Measurements from ENCODE around the gene DGUOK. TPM values are rescaled to one million over a fixed set of nuclear protein-coding genes. Genes with fewer than 3 reads are reported as not detected.
A peak's percentile ranks its signal among the peaks of the same experiment; 100 is the strongest.

The DGUOK gene
- total RNA-seq, 1 experiment from 2014 or later, result 74.9 TPM

GRCh38 chr2:73983322-73984202, 56.9 kb downstream of the DGUOK start:
- in situ Hi-C loops (cut with HindIII; ENCODE audit: low pct_unique_long_range_greater_than_20kb, low sequenced_read_pairs), result no loop called here

GRCh38 chr2:73984203-73984921, 57.7 kb downstream of the DGUOK start, which contains the start of gene TET3:
Gene TET3 (plus strand): TSS chr2:73984910. CDS start chr2:73986404, 1,494 bp downstream.
- no peak for DNase-seq (ENCODE audit: low read depth, low spot score)
- in situ Hi-C loops (cut with HindIII; ENCODE audit: low pct_unique_long_range_greater_than_20kb, low sequenced_read_pairs), result no loop called here

More at GRCh38 chr2:73983322-73984202, 56.9 kb downstream of the DGUOK start:
- no peak for DNase-seq (ENCODE audit: low read depth, low spot score)

DNA sequence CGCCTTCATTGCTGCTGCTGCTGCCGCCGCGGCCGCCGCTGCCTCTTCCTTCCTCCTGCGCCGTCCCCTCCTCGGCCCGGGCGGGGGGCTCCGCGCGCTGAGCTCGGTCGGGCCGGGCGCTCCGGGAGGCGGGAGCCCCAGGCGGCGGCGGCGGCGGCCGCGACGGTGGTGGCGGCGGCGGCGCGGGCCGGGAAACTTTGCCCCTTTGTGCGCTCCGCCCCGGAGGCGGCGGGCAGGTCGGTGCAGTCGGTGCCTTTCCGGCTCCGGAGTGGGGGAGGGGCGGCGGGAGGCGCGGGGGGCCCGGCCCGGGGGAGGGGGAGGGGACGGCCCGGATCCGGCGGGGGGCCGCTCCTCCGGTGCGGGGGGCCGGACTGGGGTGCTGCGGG, 58.2 kb downstream of the DGUOK start:
- in situ Hi-C loops (cut with HindIII; ENCODE audit: low pct_unique_long_range_greater_than_20kb, low sequenced_read_pairs), result no loop called here
- DNase-seq (ENCODE audit: low read depth, low spot score), result peak; percentile 45

- DNase-seq (ENCODE audit: low read depth, low spot score), result peak; percentile 32
- in situ Hi-C loops (cut with HindIII; ENCODE audit: low pct_unique_long_range_greater_than_20kb, low sequenced_read_pairs), result no loop called here
Measured at GRCh38 chr2:73985308-73986084, 58.8 kb downstream of the DGUOK start.

GRCh38 chr2:73986085-73986681, 59.5 kb downstream of the DGUOK start:
- in situ Hi-C loops (cut with HindIII; ENCODE audit: low pct_unique_long_range_greater_than_20kb, low sequenced_read_pairs), result no loop called here
- DNase-seq (ENCODE audit: low read depth, low spot score), result no peak

DNA sequence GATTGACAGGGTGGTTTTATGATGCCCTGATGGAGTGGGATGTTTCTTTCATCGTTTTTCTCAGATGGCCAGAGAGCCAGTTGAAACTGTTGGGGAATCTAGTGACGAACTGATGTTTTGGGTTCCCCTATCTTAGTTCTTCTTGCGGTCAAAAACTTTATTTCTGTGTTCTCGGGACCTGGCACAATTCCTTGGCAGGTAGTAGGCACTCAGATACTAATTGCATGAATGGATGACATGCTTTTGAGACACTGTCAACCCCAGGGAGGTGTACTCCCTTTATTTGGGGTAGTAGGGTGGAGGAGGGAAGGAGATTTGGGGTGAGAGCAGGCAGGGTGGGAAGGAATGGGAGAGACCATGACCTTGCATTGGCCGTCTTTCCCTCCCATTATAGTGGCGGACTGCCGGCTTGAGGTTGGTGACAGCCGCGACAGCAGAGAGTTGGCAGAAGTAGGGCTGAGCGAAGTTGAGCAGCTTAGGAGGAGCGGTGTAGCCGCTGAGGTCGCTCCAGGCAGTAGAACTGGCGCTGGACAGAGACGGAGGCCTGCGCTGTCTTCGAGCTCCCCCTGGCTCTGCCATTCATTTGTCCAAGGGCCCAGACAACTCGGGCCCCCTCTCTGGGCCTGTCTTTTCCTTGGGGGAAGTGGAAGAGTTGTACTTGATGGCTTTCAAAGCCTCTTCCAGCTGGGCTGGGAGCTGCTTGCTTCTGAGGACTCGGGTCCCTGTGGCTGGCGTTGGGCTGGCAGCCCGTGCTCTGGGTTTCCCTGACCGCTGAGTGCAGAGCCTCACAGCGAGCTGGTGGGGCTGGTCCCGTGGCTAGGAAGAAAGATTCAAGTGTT, 60.6 kb downstream of the DGUOK start:
- no peak for DNase-seq (ENCODE audit: low read depth, low spot score)
- in situ Hi-C loops (cut with HindIII; ENCODE audit: low pct_unique_long_range_greater_than_20kb, low sequenced_read_pairs), result no loop called here

DNA sequence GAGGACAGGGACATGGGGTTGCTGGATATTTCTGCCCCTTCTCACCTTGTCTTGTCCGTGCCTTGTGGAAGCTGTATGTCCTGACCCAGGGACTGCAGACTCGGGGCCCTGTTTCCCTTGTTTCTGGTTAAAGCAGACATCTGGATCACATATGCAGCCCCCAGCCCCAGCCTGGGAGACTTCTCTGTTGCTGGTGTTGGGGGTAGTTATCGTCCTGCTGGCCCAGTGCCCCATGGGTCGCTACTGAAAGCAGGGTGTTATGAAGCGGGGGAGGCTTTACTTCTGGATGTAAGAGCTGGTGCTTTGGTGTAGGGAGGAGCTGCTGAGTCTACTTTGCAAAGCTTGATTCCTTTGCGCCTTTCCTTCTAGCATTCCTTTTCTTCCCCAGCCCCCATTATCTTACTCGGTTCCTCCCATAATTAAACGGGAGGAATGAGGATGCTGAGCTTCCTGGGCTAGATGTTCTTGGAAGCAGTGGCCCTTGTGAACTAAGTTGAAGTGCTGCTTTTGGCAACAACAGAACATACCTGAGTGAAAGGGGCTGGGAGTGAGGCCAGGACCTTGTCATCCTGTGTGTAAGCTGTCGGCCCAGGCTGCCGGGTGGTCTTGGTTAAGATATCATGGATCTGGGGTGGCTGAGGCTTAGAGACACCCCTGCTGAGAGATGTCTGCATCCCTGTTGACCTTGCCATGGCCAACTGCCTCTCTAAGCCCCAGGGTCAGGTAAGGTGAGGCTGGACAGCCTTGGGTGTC, 61.4 kb downstream of the DGUOK start:
- no peak for DNase-seq (ENCODE audit: low read depth, low spot score)
- in situ Hi-C loops (cut with HindIII; ENCODE audit: low pct_unique_long_range_greater_than_20kb, low sequenced_read_pairs), result no loop called here

DNA sequence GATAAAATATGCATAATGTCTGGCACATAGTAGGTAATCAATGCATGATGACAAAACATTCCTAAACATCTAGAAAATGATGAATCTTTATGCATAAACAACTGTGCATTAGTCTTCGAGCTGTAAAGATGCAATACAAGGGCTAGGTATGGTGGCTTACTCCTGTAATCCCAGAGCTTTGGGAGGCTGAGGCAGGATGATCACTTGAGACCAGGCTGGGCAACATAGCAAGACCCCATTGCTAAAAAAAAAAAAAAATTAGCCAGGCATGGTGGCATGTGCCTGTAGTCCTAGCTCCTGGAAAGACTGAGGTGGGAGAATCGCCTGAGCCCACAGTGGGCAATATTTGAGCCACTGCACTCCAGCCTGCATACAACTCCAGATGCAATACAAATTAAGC, 63.3 kb downstream of the DGUOK start:
- no peak for DNase-seq (ENCODE audit: low read depth, low spot score)
- in situ Hi-C loops (cut with HindIII; ENCODE audit: low pct_unique_long_range_greater_than_20kb, low sequenced_read_pairs), result no loop called here

DNA sequence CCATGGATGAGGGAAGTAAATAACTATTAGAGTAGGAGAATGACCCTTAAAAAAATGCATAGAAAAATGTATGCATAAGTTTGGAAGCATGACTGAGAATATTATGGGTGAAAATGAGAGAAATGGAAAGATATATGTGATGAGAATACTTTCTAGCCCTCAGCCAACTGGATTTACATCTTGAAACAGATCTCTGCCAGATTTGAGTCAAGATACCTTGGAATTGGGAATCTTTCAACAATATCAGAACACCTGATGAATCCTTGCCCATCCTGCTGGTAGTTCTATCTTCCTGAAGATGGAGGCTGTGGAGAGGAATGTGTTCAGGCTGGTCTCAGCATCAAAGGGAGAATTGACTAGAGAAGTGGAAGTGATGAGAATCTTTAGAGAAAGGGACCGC, 63.9 kb downstream of the DGUOK start:
- in situ Hi-C loops (cut with HindIII; ENCODE audit: low pct_unique_long_range_greater_than_20kb, low sequenced_read_pairs), result no loop called here
- DNase-seq (ENCODE audit: low read depth, low spot score), result no peak

DNA sequence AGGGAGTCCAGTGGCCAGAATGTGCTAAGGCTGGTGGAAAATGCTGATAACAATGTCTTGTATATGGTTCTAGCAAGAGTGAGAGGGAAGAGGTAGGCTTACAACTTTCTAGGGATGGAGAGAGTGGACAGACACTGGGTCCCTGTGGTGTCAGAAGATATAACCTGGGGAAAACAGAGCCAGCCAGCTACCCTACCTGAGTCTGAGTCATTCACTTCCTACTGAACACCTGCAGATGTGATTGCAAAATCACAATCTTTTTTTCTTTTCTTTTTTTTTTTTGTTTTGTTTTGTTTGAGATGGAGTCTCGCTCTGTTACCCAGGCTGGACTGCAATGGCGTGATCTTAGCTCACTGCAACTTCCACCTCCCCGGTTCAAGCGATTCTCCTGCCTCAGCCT, 65.4 kb downstream of the DGUOK start:
- no peak for DNase-seq (ENCODE audit: low read depth, low spot score)
- in situ Hi-C loops (cut with HindIII; ENCODE audit: low pct_unique_long_range_greater_than_20kb, low sequenced_read_pairs), result no loop called here

GRCh38 chr2:73993376-73993775, 66.7 kb downstream of the DGUOK start:
- no peak for DNase-seq (ENCODE audit: low read depth, low spot score)
- in situ Hi-C loops (cut with HindIII; ENCODE audit: low pct_unique_long_range_greater_than_20kb, low sequenced_read_pairs), result no loop called here

DNA sequence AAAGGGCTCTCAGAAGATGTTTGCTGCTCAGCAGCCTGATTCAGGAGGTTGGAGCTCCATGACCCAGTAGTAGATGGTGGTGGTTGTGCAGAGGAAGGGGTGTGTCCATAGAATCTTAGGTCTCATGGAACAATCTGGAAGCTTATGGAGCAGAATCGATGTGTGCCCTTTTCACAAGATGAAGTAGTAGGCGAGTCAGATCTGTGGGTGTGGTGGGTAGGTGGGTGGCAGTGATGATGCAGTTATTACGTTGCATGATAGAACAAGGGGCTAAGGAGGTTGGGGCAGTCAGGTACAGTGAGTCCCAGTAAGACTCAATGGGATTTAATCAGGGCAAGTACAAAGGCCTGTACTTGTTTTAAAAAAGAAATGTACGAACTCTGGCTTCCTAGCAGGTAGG, 67.1 kb downstream of the DGUOK start:
- in situ Hi-C loops (cut with HindIII; ENCODE audit: low pct_unique_long_range_greater_than_20kb, low sequenced_read_pairs), result no loop called here
- DNase-seq (ENCODE audit: low read depth, low spot score), result no peak

DNA sequence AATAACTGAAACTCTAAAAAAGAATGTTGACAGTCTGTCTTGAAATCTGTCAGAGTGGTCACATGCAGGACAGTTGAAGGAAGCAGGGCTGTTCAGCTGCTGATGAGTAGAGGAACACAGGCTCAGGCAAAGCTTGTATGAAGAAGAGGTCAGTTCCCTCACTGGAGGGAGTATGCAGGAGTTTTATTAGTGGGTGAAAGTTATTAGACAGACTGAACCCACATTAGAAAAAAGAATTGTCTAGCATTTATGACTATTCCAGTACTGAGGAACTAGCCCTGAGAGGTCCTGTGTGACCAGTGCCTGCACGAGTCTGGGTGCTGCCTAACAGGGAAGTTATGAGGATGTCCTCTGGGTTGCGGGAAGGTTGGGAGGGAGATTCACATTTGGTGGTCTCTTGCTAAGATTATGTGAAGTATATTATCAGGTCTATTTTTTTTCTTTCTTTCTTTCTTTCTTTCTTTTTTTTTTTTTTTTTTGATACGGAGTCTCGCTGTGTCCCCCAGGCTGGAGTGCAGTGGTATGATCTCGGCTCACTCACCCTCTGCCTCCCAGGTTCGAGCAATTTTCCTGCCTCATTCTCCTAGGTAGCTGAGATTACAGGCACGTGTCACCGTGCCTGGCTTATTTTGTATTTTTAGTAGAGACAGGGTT, 67.6 kb downstream of the DGUOK start:
- in situ Hi-C loops (cut with HindIII; ENCODE audit: low pct_unique_long_range_greater_than_20kb, low sequenced_read_pairs), result no loop called here
- DNase-seq (ENCODE audit: low read depth, low spot score), result no peak

DNA sequence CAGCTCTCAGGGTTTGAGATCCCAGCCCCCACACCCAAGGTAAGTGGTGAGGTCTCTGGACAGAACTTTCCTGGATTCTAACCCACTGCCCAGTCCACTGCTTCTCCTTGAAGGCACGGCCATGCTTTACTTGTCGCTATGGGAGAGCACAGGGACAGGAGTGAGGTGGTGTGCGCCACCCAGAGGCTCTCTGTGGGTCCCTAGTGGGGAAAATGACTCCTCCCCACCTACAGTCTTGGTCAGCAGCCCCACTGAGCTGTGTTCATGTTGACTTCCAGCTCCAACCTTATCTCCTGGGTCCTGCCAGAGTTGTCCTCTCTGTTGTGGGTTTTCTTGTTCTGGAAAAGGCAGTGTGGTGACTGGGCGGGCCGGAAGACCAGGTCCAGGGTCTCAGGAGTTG, 69.1 kb downstream of the DGUOK start:
- peak; percentile 49 for DNase-seq (ENCODE audit: low read depth, low spot score)
- in situ Hi-C loops (cut with HindIII; ENCODE audit: low pct_unique_long_range_greater_than_20kb, low sequenced_read_pairs), result no loop called here

- in situ Hi-C loops (cut with HindIII; ENCODE audit: low pct_unique_long_range_greater_than_20kb, low sequenced_read_pairs), result no loop called here
- DNase-seq (ENCODE audit: low read depth, low spot score), result no peak
Measured at GRCh38 chr2:73997813-73998212, 71.1 kb downstream of the DGUOK start.

DNA sequence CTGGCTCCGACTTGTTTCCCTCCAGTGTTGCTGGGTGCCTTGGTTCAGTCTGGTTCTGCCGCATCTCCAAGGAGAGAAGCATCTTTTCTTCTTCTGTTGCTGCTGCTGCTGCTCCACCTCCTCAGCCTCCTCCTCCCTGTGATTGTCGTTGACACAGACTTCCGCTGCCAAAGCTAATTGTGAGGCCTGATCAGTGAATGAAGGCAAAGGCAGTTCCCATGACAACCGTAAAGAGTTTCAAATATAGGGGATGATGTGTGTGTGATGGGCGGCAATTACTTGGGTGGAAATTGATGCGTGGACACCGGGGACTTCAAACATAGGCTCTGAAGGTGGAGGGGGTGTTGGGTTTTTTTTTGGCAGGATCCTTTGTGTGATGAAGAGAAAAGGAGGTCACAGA, 71.8 kb downstream of the DGUOK start:
- in situ Hi-C loops (cut with HindIII; ENCODE audit: low pct_unique_long_range_greater_than_20kb, low sequenced_read_pairs), result no loop called here
- DNase-seq (ENCODE audit: low read depth, low spot score), result no peak
